ENCODE measurements around the gene ZC3H18.

DNA sequence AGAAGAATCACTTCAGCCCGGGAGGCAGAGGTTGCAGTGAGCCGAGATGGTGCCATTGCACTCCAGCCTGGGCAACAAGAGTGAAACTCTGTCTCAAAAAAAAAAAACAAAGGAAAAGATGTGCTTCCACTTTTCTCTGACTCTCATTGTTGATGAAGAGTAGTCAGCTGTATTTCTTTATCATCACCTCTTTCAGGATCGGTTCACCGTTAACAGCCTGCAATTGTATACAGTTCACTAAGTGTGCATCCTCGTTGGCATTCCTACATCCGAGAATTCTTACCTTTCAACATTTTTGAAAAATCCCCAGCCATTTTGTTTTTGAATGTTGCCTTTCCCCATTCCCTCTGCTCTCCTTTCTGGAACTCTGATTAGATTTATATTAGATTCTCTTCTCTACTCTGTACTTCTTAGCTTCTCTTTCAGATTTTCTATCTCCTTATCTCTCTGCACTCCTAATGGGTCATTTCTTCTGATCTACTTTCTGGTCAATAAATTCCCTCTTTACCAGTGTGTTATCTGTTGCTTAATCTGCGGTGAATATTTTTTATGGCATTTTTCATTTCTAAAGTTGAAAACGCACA is 26.9 kb upstream of the ZC3H18 start:
- TF ChIP-seq, protein P1, sequence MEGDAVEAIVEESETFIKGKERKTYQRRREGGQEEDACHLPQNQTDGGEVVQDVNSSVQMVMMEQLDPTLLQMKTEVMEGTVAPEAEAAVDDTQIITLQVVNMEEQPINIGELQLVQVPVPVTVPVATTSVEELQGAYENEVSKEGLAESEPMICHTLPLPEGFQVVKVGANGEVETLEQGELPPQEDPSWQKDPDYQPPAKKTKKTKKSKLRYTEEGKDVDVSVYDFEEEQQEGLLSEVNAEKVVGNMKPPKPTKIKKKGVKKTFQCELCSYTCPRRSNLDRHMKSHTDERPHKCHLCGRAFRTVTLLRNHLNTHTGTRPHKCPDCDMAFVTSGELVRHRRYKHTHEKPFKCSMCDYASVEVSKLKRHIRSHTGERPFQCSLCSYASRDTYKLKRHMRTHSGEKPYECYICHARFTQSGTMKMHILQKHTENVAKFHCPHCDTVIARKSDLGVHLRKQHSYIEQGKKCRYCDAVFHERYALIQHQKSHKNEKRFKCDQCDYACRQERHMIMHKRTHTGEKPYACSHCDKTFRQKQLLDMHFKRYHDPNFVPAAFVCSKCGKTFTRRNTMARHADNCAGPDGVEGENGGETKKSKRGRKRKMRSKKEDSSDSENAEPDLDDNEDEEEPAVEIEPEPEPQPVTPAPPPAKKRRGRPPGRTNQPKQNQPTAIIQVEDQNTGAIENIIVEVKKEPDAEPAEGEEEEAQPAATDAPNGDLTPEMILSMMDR (conservative IDR thresholded peaks at IDR 0.05; ENCODE audit: low read depth, low read length), result no peak
- TF ChIP-seq POLR2A (IDR thresholded peaks at IDR 0.05; ENCODE audit: low read depth, low read length) (no peak), MAFK (IDR thresholded peaks at IDR 0.05; ENCODE audit: low read depth, low read length) (no peak), CHD1 (IDR thresholded peaks at IDR 0.05; ENCODE audit: low read depth, low read length) (no peak)
